NT2/D1 (cell line): ENCODE data around the gene CREB5.

Experiments
- SUZ12 ChIP-seq: IDR thresholded peaks from 2 replicates; pipeline ENCODE4 v1.6.1; 2011; ENCODE audit not compliant: insufficient read length, insufficient read depth; ENCODE audit errors: extremely low read depth
- YY1 ChIP-seq: IDR thresholded peaks from 2 replicates; pipeline ENCODE4 v1.6.1; 2011; ENCODE audit not compliant: insufficient read length, insufficient read depth
- ZNF274 ChIP-seq: IDR thresholded peaks from 2 replicates; pipeline ENCODE4 v1.6.1; 2011; ENCODE audit warnings: mild to moderate bottlenecking, low read depth, low read length

DNA sequence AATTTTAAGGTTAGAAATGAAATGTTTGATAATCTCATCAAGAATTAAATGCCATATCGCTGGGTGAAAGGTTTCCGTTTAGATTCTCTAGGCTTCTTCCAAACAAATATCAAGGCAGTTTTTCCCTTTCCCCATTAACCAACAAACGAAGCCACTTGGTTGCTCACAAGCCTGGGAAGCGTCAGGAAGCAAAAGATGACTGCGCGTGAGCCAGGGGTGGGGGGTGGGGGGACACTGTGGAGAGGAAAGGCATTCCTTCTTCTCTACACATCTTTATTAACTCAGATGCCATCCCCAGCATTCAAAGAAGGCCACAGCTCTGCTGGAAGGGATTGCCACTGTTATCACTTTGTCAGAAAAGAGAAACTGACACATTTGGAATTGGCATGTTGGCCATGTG is 338.7 kb downstream of the CREB5 start:
- TF ChIP-seq ZNF274: no peak
- TF ChIP-seq SUZ12: no peak
- no peak for TF ChIP-seq YY1
